Gastroesophageal sphincter (tissue), 4 donors: Measurements from ENCODE around the gene ADAMTS2. TPM values are rescaled to one million over a fixed set of nuclear protein-coding genes. Genes with fewer than 3 reads are reported as not detected.

Source experiments
- ATAC-seq: fragments of 150-250 bp; one replicate; pipeline ENCODE4 v1.9.1; 2016; ENCODE audit warnings: mild to moderate bottlenecking, moderate library complexity
- H3K27ac ChIP-seq, 4 donors: fragments of 200-600 bp; sonication (generic) in 3 of 4; 1 replicate in 3 of 4; 2 replicates in 1 of 4; pipeline ENCODE4 v1.5.1; 2016 to 2019
- H3K27me3 ChIP-seq: fragments of 200-600 bp; sonication (generic); one replicate; pipeline ENCODE4 v1.5.1; 2019
- H3K36me3 ChIP-seq, 2 donors: fragments of 200-600 bp; sonication (generic); one replicate each; pipeline ENCODE4 v1.5.1; 2019; ENCODE audit warnings: control low read depth in 1 of 2
- H3K4me1 ChIP-seq, 3 donors: fragments of 200-600 bp; sonication (generic); 1 replicate in 2 of 3; 2 replicates in 1 of 3; pipeline ENCODE4 v1.5.1; 2016 to 2019; ENCODE audit warnings: control low read depth in 2 of 3
- H3K4me3 ChIP-seq, 2 donors: fragments of 200-600 bp; sonication (generic); one replicate each; pipeline ENCODE4 v1.5.1; 2019; ENCODE audit warnings: mild to moderate bottlenecking in 1 of 2, moderate library complexity in 1 of 2
- H3K9me3 ChIP-seq, 3 donors: fragments of 200-600 bp; sonication (generic); one replicate each; pipeline ENCODE4 v1.5.1; 2017 to 2019; ENCODE audit warnings: control low read depth in 2 of 3
- EP300 ChIP-seq: sonication (generic); formaldehyde crosslinking; IDR thresholded peaks from one replicate; pipeline ENCODE4 v1.6.1; 2017; ENCODE audit warnings: antibody characterized with exemption, mild to moderate bottlenecking
- POLR2A ChIP-seq, 2 donors: fragments of 450-650 bp; IDR thresholded peaks; one replicate each; pipeline ENCODE4 v1.6.1; 2017; ENCODE audit warnings: antibody characterized with exemption in 2 of 2, mild to moderate bottlenecking in 2 of 2, moderate library complexity in 1 of 2
- POLR2AphosphoS5 ChIP-seq: sonication (generic); formaldehyde crosslinking; IDR thresholded peaks from one replicate; pipeline ENCODE4 v1.6.1; 2017; ENCODE audit warnings: antibody characterized with exemption
- WGBS, 2 donors: methylation state at CpG; one replicate each; pipeline ENCODE4 v1.1.5; 2018; ENCODE audit warnings: low coverage in 1 of 2; 5-methylcytosine and 5-hydroxymethylcytosine counted together
- total RNA-seq, 4 donors: library from RNA; depleted of rRNA; stranded (reverse); fragments of >200 nt; gene quantifications; one replicate each; pipeline ENCODE4 v1.1.0, GENCODE V29; 2016
- TF ChIP-seq, protein P1 (sequence below), 4 experiments: fragments of 200-600 bp in 2 of 4; fragments of 450-650 bp in 2 of 4; sonication (generic) in 1 of 4; IDR thresholded peaks; one replicate each; pipeline ENCODE4 v1.5.1; 2017 to 2019; ENCODE audit warnings: antibody characterized with exemption in 4 of 4, mild to moderate bottlenecking in 2 of 4, moderate library complexity in 2 of 4

Gene ADAMTS2
- total RNA-seq, 4 donors from 2014 or later = 14.8 to 24.8 (median 22.6) TPM

DNA sequence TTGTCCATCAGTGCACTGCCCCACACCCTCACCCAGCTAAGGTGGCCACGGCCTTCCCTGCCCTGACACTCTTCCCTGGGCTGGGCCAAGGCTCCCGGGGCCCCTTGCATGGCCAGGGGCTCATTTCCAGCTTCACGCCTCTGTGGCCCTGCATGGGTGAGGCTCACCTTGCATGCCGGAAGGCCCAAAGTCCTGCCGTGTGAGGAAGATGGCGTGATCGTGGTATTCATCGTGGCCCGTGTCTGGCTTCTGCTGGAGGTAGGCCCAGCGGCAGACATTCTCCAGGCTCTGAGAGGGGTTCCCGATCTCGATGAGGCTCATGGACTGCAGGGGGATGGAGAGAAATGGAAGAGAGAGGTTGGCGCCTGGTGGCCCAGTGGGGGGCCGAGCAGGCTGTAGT lies 186.7 kb downstream of the ADAMTS2 start:
- 89 to 100% methylated on average over 1 to 2 of the region's 14 CpGs for WGBS, 2 donors
- H3K27me3 ChIP-seq = no peaks in the 10 kb centered on the region
- peaks cover 0 to 12% (median 0%) of the 10 kb centered on the region in 3 donors for H3K9me3 ChIP-seq
- no peak overlapping the region for H3K27ac ChIP-seq
- TF ChIP-seq POLR2AphosphoS5 (no peak), POLR2A (IDR thresholded peaks at IDR 0.05) (no peak), EP300 (no peak)
- TF ChIP-seq, protein P1, sequence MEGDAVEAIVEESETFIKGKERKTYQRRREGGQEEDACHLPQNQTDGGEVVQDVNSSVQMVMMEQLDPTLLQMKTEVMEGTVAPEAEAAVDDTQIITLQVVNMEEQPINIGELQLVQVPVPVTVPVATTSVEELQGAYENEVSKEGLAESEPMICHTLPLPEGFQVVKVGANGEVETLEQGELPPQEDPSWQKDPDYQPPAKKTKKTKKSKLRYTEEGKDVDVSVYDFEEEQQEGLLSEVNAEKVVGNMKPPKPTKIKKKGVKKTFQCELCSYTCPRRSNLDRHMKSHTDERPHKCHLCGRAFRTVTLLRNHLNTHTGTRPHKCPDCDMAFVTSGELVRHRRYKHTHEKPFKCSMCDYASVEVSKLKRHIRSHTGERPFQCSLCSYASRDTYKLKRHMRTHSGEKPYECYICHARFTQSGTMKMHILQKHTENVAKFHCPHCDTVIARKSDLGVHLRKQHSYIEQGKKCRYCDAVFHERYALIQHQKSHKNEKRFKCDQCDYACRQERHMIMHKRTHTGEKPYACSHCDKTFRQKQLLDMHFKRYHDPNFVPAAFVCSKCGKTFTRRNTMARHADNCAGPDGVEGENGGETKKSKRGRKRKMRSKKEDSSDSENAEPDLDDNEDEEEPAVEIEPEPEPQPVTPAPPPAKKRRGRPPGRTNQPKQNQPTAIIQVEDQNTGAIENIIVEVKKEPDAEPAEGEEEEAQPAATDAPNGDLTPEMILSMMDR (IDR thresholded peaks at IDR 0.05) = no peak
- peaks cover 0 to 12% of the 10 kb centered on the region in 2 donors for H3K36me3 ChIP-seq
- ATAC-seq = no peak
- no peak overlapping the region for H3K4me3 ChIP-seq
- H3K4me1 ChIP-seq = no peaks in the 10 kb centered on the region

DNA sequence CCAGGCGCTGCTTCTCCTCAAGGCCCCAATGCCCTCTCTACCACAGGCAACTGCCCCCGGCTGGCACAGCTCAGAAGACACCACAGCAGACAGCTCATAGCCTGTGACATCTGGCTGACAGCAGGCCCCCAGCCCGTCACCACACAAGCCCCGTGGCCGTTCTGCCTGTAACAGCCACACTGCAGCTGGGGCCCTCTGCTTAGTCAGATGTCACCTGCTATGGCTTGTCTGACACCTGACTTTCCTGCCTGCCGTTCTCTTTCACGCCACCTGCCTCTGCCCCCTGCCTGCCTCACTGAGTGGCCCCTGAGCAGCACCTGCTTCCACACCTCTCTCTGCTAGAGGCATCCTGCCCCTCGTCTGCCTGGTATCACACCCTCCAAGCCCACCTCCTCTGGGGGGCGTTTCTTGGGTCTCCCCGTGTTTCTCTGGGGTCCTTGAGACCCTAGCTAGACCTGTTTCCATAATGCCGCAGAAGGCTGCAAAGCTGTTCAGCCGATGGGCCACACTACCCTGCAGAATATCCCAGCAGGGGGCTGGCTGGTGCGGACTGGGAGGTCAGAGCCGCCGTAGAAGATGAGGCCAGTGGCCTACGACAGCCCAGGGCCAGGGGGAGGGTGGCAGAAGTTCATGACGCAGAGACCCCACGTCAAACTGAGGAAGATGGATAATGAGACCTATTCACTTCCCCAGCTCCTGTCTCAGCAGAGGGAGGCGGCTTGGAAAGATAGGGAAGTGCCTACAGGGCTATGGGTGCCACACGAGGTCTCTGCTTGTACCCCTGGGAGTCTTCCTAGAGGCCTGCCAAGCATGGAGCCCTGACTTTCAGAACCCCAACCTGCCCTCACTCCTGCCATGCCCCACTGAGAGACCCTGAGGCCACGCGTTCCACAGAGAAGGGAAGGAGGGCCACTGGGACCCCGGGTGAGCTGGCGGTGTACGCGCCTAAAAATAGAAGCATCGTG lies 190.0 kb downstream of the ADAMTS2 start:
- H3K4me1 ChIP-seq = no peaks in the 10 kb centered on the region
- no peak overlapping the region for H3K27ac ChIP-seq
- H3K9me3 ChIP-seq = no peaks in the 10 kb centered on the region
- no peak overlapping the region for H3K4me3 ChIP-seq
- WGBS, 2 donors = 77% methylated on average over 18 of the region's 27 CpGs; no CpG with 5 or more reads in 1 of the 2 donors
- no peak for TF ChIP-seq POLR2AphosphoS5
- no peak for TF ChIP-seq EP300
- no peak for TF ChIP-seq POLR2A (IDR thresholded peaks at IDR 0.05)
- TF ChIP-seq, protein P1 (IDR thresholded peaks at IDR 0.05) = no peak
- peaks cover 0 to 30% of the 10 kb centered on the region in 2 donors for H3K36me3 ChIP-seq
- ATAC-seq = no peak
- no peaks in the 10 kb centered on the region for H3K27me3 ChIP-seq

DNA sequence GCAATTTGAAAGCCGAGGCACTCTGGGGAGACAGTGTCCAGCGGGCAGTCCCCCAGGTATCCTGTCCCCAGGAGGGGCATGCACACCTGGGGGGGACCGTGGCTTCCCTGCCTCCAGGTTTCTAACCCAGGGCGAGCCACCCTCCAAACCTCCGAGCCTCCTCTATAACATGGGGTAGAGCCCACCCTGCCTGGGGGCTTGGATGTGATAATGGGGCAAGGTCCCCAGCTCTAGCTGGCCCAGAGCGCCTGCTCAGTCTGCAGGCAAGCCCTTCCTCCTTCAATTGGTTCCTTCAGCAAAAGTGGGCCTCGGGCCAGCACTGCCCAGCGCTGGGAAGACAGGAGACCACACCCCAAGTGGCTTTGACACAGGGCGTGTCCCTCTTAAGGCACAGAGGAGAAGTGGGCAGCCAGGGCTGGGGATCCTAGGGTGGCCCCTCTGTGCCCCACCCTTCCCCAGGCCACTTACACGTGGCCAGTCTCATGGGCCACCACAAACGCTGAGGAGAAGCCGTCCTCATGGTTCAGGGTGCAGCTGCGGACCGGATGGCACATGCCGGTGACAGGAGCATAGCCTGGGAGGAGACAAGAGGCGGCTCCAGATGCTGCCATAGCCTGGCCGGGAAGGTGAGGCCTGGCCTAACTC lies 190.8 kb downstream of the ADAMTS2 start:
- H3K27ac ChIP-seq = no peak overlapping the region
- no peaks in the 10 kb centered on the region for H3K4me1 ChIP-seq
- TF ChIP-seq, protein P1 (IDR thresholded peaks at IDR 0.05) = no peak
- no peak for TF ChIP-seq POLR2A (IDR thresholded peaks at IDR 0.05)
- TF ChIP-seq POLR2AphosphoS5 = no peak
- no peak for TF ChIP-seq EP300
- H3K4me3 ChIP-seq = no peak overlapping the region
- no peaks in the 10 kb centered on the region for H3K9me3 ChIP-seq
- peaks cover 0 to 30% of the 10 kb centered on the region in 2 donors for H3K36me3 ChIP-seq
- peaks cover 4% of the 10 kb centered on the region for H3K27me3 ChIP-seq
- no peak for ATAC-seq
- no CpG with 5 or more reads among the region's 17 CpGs for WGBS, 2 donors

DNA sequence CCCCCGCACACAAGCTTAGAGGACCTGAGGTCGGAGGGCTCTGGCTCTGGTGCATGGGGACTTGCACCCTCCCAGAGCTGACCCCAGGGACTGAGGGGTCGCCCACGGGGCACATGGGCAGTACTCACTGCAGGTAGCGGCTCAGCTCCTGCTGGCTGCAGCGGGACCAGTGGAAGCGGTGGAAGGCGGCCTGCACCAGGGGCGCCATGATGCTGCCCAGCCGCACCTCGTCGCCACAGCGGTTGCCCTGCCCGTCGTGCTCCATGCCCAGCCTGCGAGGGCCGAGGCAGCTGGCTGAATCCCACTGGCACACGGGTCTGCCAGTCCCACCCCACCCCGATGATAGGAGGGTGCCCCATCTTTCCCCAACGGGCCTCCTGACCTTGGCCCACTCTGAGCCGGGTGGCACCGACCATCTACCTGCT lies 191.3 kb downstream of the ADAMTS2 start:
- H3K4me1 ChIP-seq = no peaks in the 10 kb centered on the region
- H3K4me3 ChIP-seq = no peak overlapping the region
- H3K36me3 ChIP-seq = peaks cover 0 to 30% of the 10 kb centered on the region in 2 donors
- WGBS, 2 donors = no CpG with 5 or more reads among the region's 22 CpGs
- ATAC-seq = no peak
- no peak overlapping the region for H3K27ac ChIP-seq
- TF ChIP-seq POLR2A (IDR thresholded peaks at IDR 0.05) = no peak
- no peak for TF ChIP-seq POLR2AphosphoS5
- TF ChIP-seq EP300 = no peak
- TF ChIP-seq, protein P1 (IDR thresholded peaks at IDR 0.05) = no peak
- peaks cover 4% of the 10 kb centered on the region for H3K27me3 ChIP-seq
- H3K9me3 ChIP-seq = no peaks in the 10 kb centered on the region
